ENCODE measurements around the gene KLHL30.

DNA sequence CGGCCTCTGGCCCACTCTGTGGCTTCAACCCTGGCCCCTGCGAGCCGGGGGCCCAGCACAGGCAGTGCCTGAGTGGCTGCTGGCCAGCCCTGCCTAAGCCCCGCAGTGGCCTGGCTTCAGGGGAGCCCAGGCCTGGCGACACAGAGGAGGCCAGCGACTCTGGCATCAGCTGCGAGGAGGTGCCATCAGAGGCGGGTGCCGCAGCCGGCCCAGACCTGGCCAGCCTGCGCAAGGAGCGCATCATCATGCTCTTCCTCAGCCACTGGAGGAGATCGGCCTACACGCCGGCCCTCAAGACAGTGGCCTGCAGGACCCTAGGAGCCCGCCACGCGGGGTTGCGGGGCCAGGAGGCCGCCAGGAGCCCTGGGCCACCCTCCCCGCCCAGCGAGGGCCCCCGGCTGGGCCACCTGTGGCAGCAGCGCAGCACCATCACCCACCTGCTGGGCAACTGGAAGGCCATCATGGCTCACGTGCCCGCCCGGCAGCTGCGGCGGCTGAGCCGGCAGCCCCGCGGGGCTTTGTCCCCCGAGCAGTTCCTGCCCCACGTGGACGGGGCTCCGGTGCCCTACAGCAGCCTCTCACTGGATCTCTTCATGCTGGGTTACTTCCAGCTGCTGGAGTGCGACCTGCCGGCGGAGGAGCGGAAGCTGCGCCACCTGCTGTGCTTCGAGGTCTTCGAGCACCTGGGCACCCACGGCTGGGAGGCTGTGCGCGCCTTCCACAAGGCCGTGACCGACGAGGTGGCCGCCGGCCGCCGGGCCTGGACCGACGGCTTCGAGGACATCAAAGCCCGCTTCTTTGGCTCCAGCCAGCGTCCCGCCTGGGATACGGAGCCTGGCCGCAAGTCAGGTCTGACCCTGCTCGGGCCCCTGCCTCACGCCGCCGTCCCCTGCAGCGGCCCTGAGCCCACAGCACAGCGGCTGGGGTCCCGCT, 7.5 kb upstream of the KLHL30 start:
- no peak for TF ChIP-seq CTCF (optimal IDR thresholded peaks at IDR 0.05 in 1 of 3, IDR thresholded peaks at IDR 0.05 in 1 of 3, conservative IDR thresholded peaks at IDR 0.05 in 1 of 3; ENCODE audit: extremely low read depth in 1 of 3, insufficient read depth in 2 of 3, low read length in 3 of 3)
- no peak for TF ChIP-seq EZH2 (IDR thresholded peaks at IDR 0.05; ENCODE audit: low read length)
